GM12801 (cell line): ENCODE data around the gene RPS6KB1.

Experiments
- TF ChIP-seq, protein P1 (sequence below): IDR thresholded peaks from one replicate; pipeline ENCODE4 v1.5.1; 2011; ENCODE audit warnings: control low read depth; ENCODE audit not compliant: insufficient read length; ENCODE audit errors: extremely low read depth

Gene RPS6KB1

DNA sequence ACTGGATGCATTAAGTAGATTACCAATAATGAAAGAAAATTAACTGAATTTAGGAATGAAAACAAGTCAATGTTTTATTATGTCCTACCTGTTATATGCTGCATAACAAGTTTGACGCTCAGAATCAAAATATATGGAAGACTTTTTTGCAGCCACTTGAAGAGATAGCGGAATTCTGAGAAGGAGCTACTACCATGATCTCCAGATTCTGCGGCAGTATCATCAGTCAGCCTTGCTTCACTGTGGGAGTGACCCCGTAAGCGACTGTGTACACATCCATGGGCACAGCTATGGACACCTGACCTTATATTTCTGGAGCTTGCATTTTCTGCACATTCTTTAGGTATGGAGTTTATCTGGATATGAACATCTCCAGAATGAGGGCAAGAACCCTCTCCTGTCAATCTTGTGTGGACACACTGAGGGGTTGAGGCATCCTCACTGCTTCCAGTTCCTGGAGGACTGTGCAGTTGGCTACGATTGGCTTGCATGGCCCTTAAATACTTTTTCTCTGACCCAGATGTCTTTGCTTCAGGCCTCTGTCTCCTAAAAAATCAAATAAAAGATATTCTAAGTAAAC is 69.9 kb downstream of the RPS6KB1 start:
- TF ChIP-seq, protein P1, sequence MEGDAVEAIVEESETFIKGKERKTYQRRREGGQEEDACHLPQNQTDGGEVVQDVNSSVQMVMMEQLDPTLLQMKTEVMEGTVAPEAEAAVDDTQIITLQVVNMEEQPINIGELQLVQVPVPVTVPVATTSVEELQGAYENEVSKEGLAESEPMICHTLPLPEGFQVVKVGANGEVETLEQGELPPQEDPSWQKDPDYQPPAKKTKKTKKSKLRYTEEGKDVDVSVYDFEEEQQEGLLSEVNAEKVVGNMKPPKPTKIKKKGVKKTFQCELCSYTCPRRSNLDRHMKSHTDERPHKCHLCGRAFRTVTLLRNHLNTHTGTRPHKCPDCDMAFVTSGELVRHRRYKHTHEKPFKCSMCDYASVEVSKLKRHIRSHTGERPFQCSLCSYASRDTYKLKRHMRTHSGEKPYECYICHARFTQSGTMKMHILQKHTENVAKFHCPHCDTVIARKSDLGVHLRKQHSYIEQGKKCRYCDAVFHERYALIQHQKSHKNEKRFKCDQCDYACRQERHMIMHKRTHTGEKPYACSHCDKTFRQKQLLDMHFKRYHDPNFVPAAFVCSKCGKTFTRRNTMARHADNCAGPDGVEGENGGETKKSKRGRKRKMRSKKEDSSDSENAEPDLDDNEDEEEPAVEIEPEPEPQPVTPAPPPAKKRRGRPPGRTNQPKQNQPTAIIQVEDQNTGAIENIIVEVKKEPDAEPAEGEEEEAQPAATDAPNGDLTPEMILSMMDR = no peak

DNA sequence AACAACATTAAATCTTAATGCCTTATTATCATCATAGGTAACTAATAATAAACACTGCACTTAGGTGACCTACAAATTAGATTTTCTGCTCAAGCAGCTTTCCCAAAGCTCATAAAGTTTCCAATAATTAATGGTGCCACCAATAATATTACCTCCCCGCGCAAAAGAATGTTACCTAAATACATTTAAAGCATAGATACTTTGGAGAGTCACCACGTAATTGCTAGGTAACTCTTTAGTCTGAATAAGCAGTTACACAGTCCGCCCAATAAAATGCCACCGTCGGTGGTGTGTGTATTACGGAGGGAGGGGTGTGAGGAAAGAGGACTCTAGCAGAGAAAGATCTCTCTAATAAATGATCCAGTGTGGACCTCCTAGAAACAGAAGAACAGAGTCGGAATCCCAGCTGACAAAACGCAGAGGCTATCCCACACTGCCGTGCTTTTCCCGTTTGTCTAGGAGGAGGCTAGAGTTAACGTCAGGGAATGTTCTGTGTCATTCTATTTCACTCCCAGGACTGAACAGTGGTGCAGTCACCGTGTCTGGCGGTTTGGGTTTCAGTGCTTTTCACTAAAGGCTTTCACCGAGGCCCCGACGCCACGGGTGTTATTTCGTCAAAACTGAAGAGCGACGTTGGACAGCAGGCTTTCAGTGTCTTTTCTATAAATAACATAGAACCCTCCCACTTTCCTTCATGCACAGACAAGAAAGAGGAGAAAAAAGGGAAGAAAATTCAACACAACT is 71.0 kb downstream of the RPS6KB1 start:
- TF ChIP-seq, protein P1 = no peak

DNA sequence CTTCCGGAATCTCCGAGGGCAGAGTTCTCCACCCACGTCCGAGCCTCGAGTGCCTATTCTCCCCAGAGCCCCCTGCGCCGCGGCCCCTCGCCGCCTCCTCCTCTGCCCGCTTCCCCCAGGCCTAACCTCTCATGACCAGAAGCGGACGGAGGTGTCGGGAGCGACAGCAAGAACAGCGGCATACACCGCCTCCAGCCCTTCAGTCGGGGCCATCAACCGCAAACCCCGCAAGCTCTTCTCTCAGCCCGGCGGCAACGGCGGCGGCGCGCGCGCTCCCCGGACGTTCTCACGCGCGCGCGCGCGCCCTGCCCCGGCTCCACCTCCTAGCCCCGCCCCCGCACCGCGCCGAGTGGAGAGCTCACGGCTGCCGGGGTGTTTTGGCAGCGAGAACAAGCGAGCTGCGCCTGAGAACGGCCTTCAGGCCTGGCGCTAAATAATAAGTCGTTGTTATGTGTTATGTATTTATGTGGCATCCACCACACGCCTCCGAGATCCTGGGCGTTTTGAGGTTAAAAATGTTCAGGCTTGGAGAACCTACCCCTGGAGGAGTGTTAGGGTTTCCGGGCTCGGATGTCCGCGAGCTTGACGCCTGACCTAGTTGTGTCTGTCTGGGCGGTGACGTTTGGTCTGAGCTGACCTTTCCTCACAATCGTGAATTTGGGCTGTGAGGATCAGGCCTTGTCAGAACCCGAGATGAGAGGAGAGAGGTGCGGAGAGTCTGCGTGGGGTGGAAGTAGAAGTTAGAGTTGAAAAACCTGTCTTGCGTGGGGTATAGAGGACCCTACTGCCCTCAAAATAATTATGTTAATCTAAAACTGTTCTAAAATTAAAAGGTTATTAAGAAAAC is 71.8 kb downstream of the RPS6KB1 start, which contains the start of gene RNFT1:
Gene RNFT1, minus strand, starts transcription at position 259 of the 847 bp plus-strand sequence. Its CDS starts 77 bp downstream, at position 182.
- TF ChIP-seq, protein P1 = no peak

DNA sequence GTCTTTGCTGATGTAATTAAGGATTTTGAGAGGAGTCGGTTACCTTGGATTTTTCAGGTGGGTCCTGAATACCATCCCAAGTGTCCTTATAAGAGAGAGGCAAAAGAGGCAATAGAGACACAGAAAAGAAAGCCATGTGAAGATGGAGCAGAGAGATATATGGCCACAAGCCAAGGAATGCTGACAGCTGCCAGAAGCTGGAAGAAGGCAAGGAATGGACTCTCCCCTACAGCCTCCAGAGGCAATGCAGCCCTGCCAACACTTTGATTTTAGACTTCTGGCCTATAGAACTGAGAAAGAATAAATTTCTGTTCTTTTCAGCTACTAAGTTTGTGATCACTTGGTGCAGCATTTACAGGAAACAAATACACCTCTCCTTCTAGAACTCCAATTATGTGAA is 79.9 kb downstream of the RPS6KB1 start:
- TF ChIP-seq, protein P1 = no peak
